Caco-2 (cell line): ENCODE measurements around the gene SLC39A9. TPM values are rescaled to one million over a fixed set of nuclear protein-coding genes. Genes with fewer than 3 reads are reported as not detected.
A peak's percentile ranks its signal among the peaks of the same experiment; 100 is the strongest.
"Not testable (repeated sequence)": the region's sequence is repeated elsewhere in the genome, so short reads cannot be mapped to it uniquely, and the experiment has no call there.

Experiments used
- BruUV-seq: library from RNA; stranded (reverse); fragments of 400-500 nt; replicated peaks from 2 replicates; lab custom pipeline; 2021; lab: Mats Ljungman, UMichigan
- CTCF ChIA-PET: fragments of 300-600 bp; sonication (Branson Sonifier 250); formaldehyde crosslinking; loops from one replicate; lab custom pipeline; 2022; ENCODE audit warnings: antibody characterized with exemption; lab: Charles Lee
- POLR2A ChIA-PET: fragments of 300-600 bp; sonication (Branson Sonifier 250); formaldehyde crosslinking; loops from one replicate; lab custom pipeline; 2022; ENCODE audit warnings: antibody characterized with exemption; lab: Charles Lee
- DNase-seq, 2 experiments: peaks; one replicate each; pipeline versions ENCODE4 v3.0.0 to v3.0.0-alpha.2; 2020 to 2022
- H3K27me3 ChIP-seq: replicated peaks from 2 replicates; pipeline ENCODE4 v1.6.0; 2011; ENCODE audit warnings: low read length; ENCODE audit not compliant: control insufficient read depth, insufficient read depth
- H3K36me3 ChIP-seq: 2 replicates; pipeline ENCODE4 v1.5.1; 2011; ENCODE audit warnings: low read length; ENCODE audit not compliant: control insufficient read depth, insufficient read depth
- H3K4me1 ChIP-seq: fragments of 250-450 bp; sonication (Bioruptor Pico); 2 replicates; pipeline ENCODE4 v1.5.1; 2020; ENCODE audit warnings: mild to moderate bottlenecking
- H3K4me3 ChIP-seq: 2 replicates; pipeline ENCODE4 v1.5.1; 2011; ENCODE audit warnings: low read depth, mild to moderate bottlenecking, control low read depth, low read length
- H3K9me3 ChIP-seq: fragments of 250-450 bp; sonication (Bioruptor Pico); 2 replicates; pipeline ENCODE4 v1.5.1; 2020; ENCODE audit warnings: mild to moderate bottlenecking, moderate library complexity
- H3K27ac Mint-ChIP-seq: one replicate; pipeline ENCODE4 v1.8.0; 2022; ENCODE audit warnings: mixed read lengths; ENCODE audit not compliant: unreplicated experiment
- H3K27me3 Mint-ChIP-seq: one replicate; pipeline ENCODE4 v1.8.0; 2022; ENCODE audit warnings: mixed read lengths; ENCODE audit not compliant: insufficient read depth, unreplicated experiment
- H3K36me3 Mint-ChIP-seq: one replicate; pipeline ENCODE4 v1.8.0; 2022; ENCODE audit warnings: mild to moderate bottlenecking, mixed read lengths; ENCODE audit not compliant: insufficient read depth, unreplicated experiment
- H3K4me1 Mint-ChIP-seq: one replicate; pipeline ENCODE4 v1.8.0; 2022; ENCODE audit warnings: low read depth, mixed read lengths; ENCODE audit not compliant: unreplicated experiment
- H3K4me3 Mint-ChIP-seq: one replicate; pipeline ENCODE4 v1.8.0; 2022; ENCODE audit warnings: mild to moderate bottlenecking, moderate library complexity, mixed read lengths; ENCODE audit not compliant: unreplicated experiment
- H3K9me3 Mint-ChIP-seq: one replicate; pipeline ENCODE4 v1.8.0; 2022; ENCODE audit warnings: mixed read lengths; ENCODE audit not compliant: unreplicated experiment
- intact Hi-C: fragments of 100-400 bp; cut with micrococcal nuclease; formaldehyde crosslinking; loops from one replicate; pipeline ENCODE4 v1.10.0; 2022; ENCODE audit not compliant: unreplicated experiment
- total RNA-seq: library from RNA; stranded (reverse); gene quantifications from 2 replicates; pipeline ENCODE4 v1.2.3, GENCODE V29; 2022
- TF ChIP-seq, protein P1 (sequence below), 2 experiments: fragments of 200-600 bp in 1 of 2; IDR thresholded peaks; 1 replicate in 1 of 2; 2 replicates in 1 of 2; pipeline versions ENCODE4 v1.5.1 to v1.8.0; 2011 to 2022; ENCODE audit warnings: antibody characterized with exemption in 1 of 2, control low read depth in 1 of 2, inconsistent platforms in 1 of 2, low read depth in 1 of 2, low read length in 1 of 2, mild to moderate bottlenecking in 1 of 2, moderate library complexity in 1 of 2; ENCODE audit not compliant: insufficient read depth in 1 of 2, severe bottlenecking in 1 of 2, unreplicated experiment in 1 of 2

SLC39A9 gene
- total RNA-seq, 1 experiment from 2014 or later = 96.4 TPM

DNA sequence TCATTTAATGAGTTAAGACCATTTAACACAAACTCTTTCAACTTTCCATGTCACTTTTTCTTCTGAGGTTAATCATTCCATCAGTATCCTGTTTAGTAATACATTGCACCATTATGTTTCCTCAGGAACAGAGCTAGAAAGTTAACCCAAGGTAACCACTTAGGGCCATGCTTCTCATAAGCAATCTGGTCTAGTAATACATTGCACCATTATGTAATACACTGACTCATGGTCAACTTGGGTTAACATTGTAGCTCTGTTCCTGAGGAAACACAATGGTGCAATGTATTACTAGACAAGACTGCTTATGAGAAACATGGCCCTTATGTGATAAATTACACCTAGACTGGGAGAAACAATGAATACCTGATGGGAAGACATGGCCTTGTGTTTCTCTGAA, 22.1 kb upstream of the SLC39A9 start:
- no peak overlapping the region for H3K27ac Mint-ChIP-seq
- no TSS peak for BruUV-seq
- no peaks in the 10 kb centered on the region for H3K9me3 ChIP-seq
- ChIA-PET CTCF (no interaction called here), POLR2A (no interaction called here)
- H3K4me1 Mint-ChIP-seq = peaks cover 13% of the 10 kb centered on the region
- H3K9me3 Mint-ChIP-seq = peaks cover 13% of the 10 kb centered on the region
- intact Hi-C loops = no loop called here
- H3K4me3 Mint-ChIP-seq = no peak overlapping the region
- peaks cover 61% of the 10 kb centered on the region for H3K36me3 Mint-ChIP-seq
- no peaks in the 10 kb centered on the region for H3K4me1 ChIP-seq
- no peaks in the 10 kb centered on the region; the same call in 1 of the 2 replicates for H3K36me3 ChIP-seq
- H3K27me3 ChIP-seq = no peaks in the 10 kb centered on the region
- TF ChIP-seq, protein P1, sequence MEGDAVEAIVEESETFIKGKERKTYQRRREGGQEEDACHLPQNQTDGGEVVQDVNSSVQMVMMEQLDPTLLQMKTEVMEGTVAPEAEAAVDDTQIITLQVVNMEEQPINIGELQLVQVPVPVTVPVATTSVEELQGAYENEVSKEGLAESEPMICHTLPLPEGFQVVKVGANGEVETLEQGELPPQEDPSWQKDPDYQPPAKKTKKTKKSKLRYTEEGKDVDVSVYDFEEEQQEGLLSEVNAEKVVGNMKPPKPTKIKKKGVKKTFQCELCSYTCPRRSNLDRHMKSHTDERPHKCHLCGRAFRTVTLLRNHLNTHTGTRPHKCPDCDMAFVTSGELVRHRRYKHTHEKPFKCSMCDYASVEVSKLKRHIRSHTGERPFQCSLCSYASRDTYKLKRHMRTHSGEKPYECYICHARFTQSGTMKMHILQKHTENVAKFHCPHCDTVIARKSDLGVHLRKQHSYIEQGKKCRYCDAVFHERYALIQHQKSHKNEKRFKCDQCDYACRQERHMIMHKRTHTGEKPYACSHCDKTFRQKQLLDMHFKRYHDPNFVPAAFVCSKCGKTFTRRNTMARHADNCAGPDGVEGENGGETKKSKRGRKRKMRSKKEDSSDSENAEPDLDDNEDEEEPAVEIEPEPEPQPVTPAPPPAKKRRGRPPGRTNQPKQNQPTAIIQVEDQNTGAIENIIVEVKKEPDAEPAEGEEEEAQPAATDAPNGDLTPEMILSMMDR (IDR thresholded peaks at IDR 0.05; ENCODE audit: insufficient read depth in 1 of 2, low read depth in 1 of 2, low read length in 1 of 2, severe bottlenecking in 1 of 2, unreplicated experiment in 1 of 2) = no peak
- no peaks in the 10 kb centered on the region for H3K27me3 Mint-ChIP-seq
- H3K4me3 ChIP-seq = no peak overlapping the region
- DNase-seq = no peak

DNA sequence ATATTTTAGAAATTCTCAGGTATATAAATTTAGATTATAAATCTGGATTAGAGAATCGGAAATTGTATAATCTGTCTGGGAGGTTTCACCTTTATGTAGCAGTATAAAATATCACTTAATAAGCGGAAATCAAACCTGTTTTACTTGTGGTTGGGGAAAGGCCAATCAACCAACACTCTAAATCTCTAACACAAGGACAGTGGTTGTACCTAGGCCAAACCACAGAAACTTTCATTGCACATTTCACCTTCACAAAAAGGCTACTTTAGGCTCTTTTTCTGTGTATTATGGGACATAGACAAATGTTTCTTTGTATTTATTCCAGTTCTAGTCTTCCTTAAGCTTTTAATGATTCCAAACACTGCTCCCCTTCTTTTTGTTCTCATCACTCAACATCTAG, 20.2 kb upstream of the SLC39A9 start:
- BruUV-seq = no TSS peak
- no peak for DNase-seq

DNA sequence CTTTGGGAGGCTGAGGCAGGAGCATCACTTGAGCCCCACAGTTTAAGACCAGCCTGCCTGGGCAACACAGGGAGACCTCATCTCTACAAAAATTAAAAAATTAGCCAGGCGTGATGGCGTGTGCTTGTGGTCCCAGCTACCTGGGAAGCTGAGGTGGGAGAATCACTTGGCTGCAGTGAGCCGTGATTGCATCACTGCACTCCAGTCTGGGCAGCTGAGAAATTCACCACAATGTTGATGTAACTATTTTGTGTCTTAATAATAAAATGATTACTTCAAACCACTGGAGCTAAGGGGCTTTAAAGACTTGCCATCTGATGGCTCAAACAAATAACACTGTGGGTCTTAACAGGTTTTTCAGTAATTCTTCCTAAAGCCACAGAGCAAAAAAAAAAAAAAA, 11.2 kb upstream of the SLC39A9 start:
- intact Hi-C loops = no loop called here
- no peak for DNase-seq
- Mint-ChIP-seq H3K27ac (no peak overlapping the region), H3K36me3 (peaks cover 95% of the 10 kb centered on the region), H3K4me3 (no peak overlapping the region), H3K27me3 (no peaks in the 10 kb centered on the region), H3K4me1 (no peaks in the 10 kb centered on the region), H3K9me3 (no peaks in the 10 kb centered on the region)
- BruUV-seq = no TSS peak
- Histone ChIP-seq H3K4me1 (no peaks in the 10 kb centered on the region; the same call in 1 of the 2 replicates), H3K36me3 (peaks cover 2% of the 10 kb centered on the region), H3K9me3 (no peaks in the 10 kb centered on the region), H3K4me3 (no peak overlapping the region), H3K27me3 (no peaks in the 10 kb centered on the region)
- TF ChIP-seq, protein P1 (IDR thresholded peaks at IDR 0.05; ENCODE audit: insufficient read depth in 1 of 2, low read depth in 1 of 2, low read length in 1 of 2, severe bottlenecking in 1 of 2, unreplicated experiment in 1 of 2) = no peak
- POLR2A ChIA-PET = no interaction called here
- CTCF ChIA-PET = no interaction called here

More for the DNA sequence above, 20.2 kb upstream of the SLC39A9 start:
- Histone ChIP-seq H3K4me1 (no peaks in the 10 kb centered on the region), H3K9me3 (no peaks in the 10 kb centered on the region), H3K4me3 (no peak overlapping the region), H3K27me3 (no peaks in the 10 kb centered on the region), H3K36me3 (no peaks in the 10 kb centered on the region; the same call in 1 of the 2 replicates)
- intact Hi-C loops = no loop called here
- H3K36me3 Mint-ChIP-seq = peaks cover 70% of the 10 kb centered on the region
- no peaks in the 10 kb centered on the region for H3K27me3 Mint-ChIP-seq
- TF ChIP-seq, protein P1 (IDR thresholded peaks at IDR 0.05; ENCODE audit: insufficient read depth in 1 of 2, low read depth in 1 of 2, low read length in 1 of 2, severe bottlenecking in 1 of 2, unreplicated experiment in 1 of 2) = no peak
- H3K27ac Mint-ChIP-seq = no peak overlapping the region
- ChIA-PET CTCF (no interaction called here), POLR2A (no interaction called here)
- H3K4me1 Mint-ChIP-seq = peaks cover 8% of the 10 kb centered on the region
- H3K9me3 Mint-ChIP-seq = peaks cover 13% of the 10 kb centered on the region
- no peak overlapping the region for H3K4me3 Mint-ChIP-seq

DNA sequence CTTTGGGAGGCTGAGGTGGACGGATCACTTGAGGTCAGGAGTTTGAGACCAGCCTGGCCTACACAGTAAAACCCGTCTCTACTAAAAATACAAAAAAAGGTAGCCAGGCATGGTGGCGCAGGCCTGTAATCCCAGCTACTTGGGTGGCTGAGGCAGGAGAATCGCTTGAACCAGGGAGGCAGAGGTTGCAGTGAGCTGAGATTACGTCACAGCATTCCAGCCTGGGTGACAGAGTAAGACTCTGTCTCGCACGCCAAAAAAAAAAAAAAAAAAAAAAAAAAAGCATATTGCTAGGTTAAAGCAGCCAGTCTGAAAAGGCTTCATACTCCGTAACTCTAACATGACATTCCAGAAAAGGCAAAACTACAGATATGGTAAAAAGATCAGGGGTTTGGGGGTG, 7.1 kb upstream of the SLC39A9 start:
- H3K36me3 Mint-ChIP-seq = peaks cover 97% of the 10 kb centered on the region
- H3K4me3 Mint-ChIP-seq, H3K9me3 ChIP-seq, H3K36me3 ChIP-seq, H3K4me1 ChIP-seq, H3K27me3 Mint-ChIP-seq, intact Hi-C loops, H3K9me3 Mint-ChIP-seq, BruUV-seq, H3K27me3 ChIP-seq, H3K4me3 ChIP-seq, H3K4me1 Mint-ChIP-seq, CTCF ChIA-PET, H3K27ac Mint-ChIP-seq: not testable (repeated sequence)
- POLR2A ChIA-PET = interaction anchor here (0.5 kb wide), 1 partner anchor 10 kb away, joined by 3 read pairs; no protein-coding TSS in a partner anchor
- peak in 1 of 2 experiments; percentile 14 for DNase-seq
